Body of pancreas (tissue), 4 donors: ENCODE results near the gene KDF1.

Experiments used
- POLR2A ChIP-seq, 3 donors: fragments of 450-650 bp; IDR thresholded peaks; one replicate each; pipeline ENCODE4 v1.6.1; 2016; ENCODE audit warnings: antibody characterized with exemption in 3 of 3, mild to moderate bottlenecking in 2 of 3
- TF ChIP-seq, protein P1 (sequence below), 7 experiments: fragments of 450-650 bp in 4 of 7; fragments of 200-600 bp in 3 of 7; sonication (generic) in 3 of 7; IDR thresholded peaks; one replicate each; pipeline ENCODE4 v1.5.1; 2016 to 2019; ENCODE audit warnings: antibody characterized with exemption in 7 of 7

DNA sequence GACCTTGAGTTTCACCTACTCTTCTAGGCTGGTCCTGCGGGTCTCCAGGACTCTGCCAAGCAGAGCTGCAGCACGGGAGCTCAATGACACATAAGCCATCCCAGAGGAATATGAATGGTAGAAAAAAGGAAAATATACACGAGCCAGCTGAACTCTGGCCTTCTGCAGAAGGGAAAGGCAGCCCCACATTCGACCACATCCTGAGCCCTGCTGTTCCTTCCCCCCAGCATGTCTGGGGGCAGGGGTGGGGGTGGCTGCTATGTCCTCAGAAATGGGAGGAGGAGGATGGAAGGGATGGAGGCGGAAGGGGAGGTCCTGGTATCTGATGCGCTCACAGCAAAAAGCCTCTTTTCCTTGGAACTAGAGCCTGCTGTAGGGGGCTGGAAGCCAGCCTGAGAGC is 12.1 kb upstream of the KDF1 start:
- TF ChIP-seq, protein P1, sequence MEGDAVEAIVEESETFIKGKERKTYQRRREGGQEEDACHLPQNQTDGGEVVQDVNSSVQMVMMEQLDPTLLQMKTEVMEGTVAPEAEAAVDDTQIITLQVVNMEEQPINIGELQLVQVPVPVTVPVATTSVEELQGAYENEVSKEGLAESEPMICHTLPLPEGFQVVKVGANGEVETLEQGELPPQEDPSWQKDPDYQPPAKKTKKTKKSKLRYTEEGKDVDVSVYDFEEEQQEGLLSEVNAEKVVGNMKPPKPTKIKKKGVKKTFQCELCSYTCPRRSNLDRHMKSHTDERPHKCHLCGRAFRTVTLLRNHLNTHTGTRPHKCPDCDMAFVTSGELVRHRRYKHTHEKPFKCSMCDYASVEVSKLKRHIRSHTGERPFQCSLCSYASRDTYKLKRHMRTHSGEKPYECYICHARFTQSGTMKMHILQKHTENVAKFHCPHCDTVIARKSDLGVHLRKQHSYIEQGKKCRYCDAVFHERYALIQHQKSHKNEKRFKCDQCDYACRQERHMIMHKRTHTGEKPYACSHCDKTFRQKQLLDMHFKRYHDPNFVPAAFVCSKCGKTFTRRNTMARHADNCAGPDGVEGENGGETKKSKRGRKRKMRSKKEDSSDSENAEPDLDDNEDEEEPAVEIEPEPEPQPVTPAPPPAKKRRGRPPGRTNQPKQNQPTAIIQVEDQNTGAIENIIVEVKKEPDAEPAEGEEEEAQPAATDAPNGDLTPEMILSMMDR (IDR thresholded peaks at IDR 0.05) = no peak
- no peak for TF ChIP-seq POLR2A (IDR thresholded peaks at IDR 0.05)
